GM12872 (cell line): Measurements from ENCODE around the gene N4BP3.
A peak's percentile ranks its signal among the peaks of the same experiment; 100 is the strongest.

Source experiments
- CTCF ChIP-seq: IDR thresholded peaks from 3 replicates; pipeline ENCODE4 v1.5.1; 2011; ENCODE audit warnings: low read depth, mild to moderate bottlenecking, low read length, moderate library complexity; ENCODE audit not compliant: insufficient read depth

The N4BP3 gene, protein sequence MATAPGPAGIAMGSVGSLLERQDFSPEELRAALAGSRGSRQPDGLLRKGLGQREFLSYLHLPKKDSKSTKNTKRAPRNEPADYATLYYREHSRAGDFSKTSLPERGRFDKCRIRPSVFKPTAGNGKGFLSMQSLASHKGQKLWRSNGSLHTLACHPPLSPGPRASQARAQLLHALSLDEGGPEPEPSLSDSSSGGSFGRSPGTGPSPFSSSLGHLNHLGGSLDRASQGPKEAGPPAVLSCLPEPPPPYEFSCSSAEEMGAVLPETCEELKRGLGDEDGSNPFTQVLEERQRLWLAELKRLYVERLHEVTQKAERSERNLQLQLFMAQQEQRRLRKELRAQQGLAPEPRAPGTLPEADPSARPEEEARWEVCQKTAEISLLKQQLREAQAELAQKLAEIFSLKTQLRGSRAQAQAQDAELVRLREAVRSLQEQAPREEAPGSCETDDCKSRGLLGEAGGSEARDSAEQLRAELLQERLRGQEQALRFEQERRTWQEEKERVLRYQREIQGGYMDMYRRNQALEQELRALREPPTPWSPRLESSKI

GRCh38 chr5:178113141-178113787, at the start of gene N4BP3:
TSS of gene N4BP3 (plus strand) at chr5:178113532. CDS start at chr5:178119584, 6,052 bp downstream.
- TF ChIP-seq CTCF = peak; percentile 15; the same call in 1 of the 3 replicates

- no peak for TF ChIP-seq CTCF
These were observed 45.6 kb upstream of the N4BP3 start for GRCh38 chr5:178067755-178068154.

- TF ChIP-seq CTCF = no peak
These were observed 45.0 kb upstream of the N4BP3 start for GRCh38 chr5:178068293-178068692.

GRCh38 chr5:178069909-178070308, 43.4 kb upstream of the N4BP3 start:
- TF ChIP-seq CTCF = peak; percentile 61

- no peak for TF ChIP-seq CTCF
These were observed 42.2 kb upstream of the N4BP3 start for GRCh38 chr5:178071108-178071507.

GRCh38 chr5:178072749-178073148, 40.6 kb upstream of the N4BP3 start:
- TF ChIP-seq CTCF = no peak

GRCh38 chr5:178074266-178074952, 38.9 kb upstream of the N4BP3 start:
- TF ChIP-seq CTCF = peak; percentile 40
